Kidney (tissue), 14 donors: ENCODE results near the gene CFAP44. TPM values are rescaled to one million over a fixed set of nuclear protein-coding genes. Genes with fewer than 3 reads are reported as not detected.

Experiments used
- DNase-seq, 5 donors: peaks; one replicate each; pipeline ENCODE4 v3.0.0-alpha.2; 2013 to 2020
- FAIRE-seq: peaks from 2 replicates; lab custom pipeline; 2012; peaks lifted over from hg19 to GRCh38; lab: Jason Lieb, UNC
- H3K27ac ChIP-seq, 2 donors: one replicate each; pipeline ENCODE4 v1.7.0; 2013; ENCODE audit warnings: low read depth in 2 of 2, low read length in 2 of 2, inconsistent platforms in 1 of 2
- H3K27me3 ChIP-seq: one replicate; pipeline ENCODE4 v1.7.1; 2013; ENCODE audit warnings: low read length, inconsistent platforms; ENCODE audit not compliant: control insufficient read depth, insufficient read depth
- H3K36me3 ChIP-seq, 3 donors: one replicate each; pipeline versions ENCODE4 v1.7.0 to v1.7.1; 2013; ENCODE audit warnings: low read length in 3 of 3, control low read depth in 1 of 3, inconsistent platforms in 1 of 3; ENCODE audit not compliant: insufficient read depth in 3 of 3, control insufficient read depth in 2 of 3
- H3K4me1 ChIP-seq, 3 donors: one replicate each; pipeline versions ENCODE4 v1.7.0 to v1.7.1; 2013; ENCODE audit warnings: low read length in 3 of 3, inconsistent platforms in 1 of 3, low read depth in 1 of 3; ENCODE audit not compliant: control insufficient read depth in 2 of 3, insufficient read depth in 2 of 3
- H3K4me3 ChIP-seq, 3 donors: one replicate each; pipeline versions ENCODE4 v1.7.0 to v1.8.1; 2013; ENCODE audit warnings: low read length in 3 of 3, control low read depth in 1 of 3, inconsistent platforms in 1 of 3
- H3K9ac ChIP-seq, 3 donors: one replicate each; pipeline versions ENCODE4 v1.7.0 to v1.7.1; 2013; ENCODE audit warnings: low read length in 3 of 3, control low read depth in 1 of 3, inconsistent platforms in 1 of 3
- H3K9me3 ChIP-seq, 3 donors: one replicate each; pipeline versions ENCODE4 v1.7.0 to v1.7.1; 2013; ENCODE audit warnings: low read length in 3 of 3, control low read depth in 1 of 3, inconsistent platforms in 1 of 3; ENCODE audit not compliant: control insufficient read depth in 2 of 3, insufficient read depth in 1 of 3
- CTCF ChIP-seq: IDR thresholded peaks from 3 replicates; pipeline ENCODE4 v1.5.1; 2012; ENCODE audit warnings: mild to moderate bottlenecking, moderate library complexity, borderline replicate concordance; ENCODE audit not compliant: insufficient read depth; ENCODE audit errors: extremely low read depth
- intact Hi-C: fragments of 100-400 bp; cut with DNase I; formaldehyde crosslinking; loops from one replicate; pipeline ENCODE4 v1.11.1; 2022
- microRNA-seq: library from miRNA; unstranded; fragments of <30 nt; microRNA quantifications from one replicate; pipeline ENCODE4 v1.2.0, GENCODE V29; 2020
- polyA plus RNA-seq: library from polyadenylated mRNA; stranded (reverse); fragments of 350-450 nt; fragmentation: Illumina TruSeq; extraction: RNeasy Lipid Tissue Mini Kit (QIAGEN cat#74804); gene quantifications from one replicate; pipeline ENCODE4 v1.2.3, GENCODE V29; 2014; ENCODE audit warnings: low read depth, low replicate concordance; ENCODE audit not compliant: insufficient read depth
- total RNA-seq: library from RNA; stranded (reverse); fragmentation: NEBNext Ultra II Directional; extraction: Animal tissue kit (Norgen Biotek cat#: 25700); gene quantifications from one replicate; pipeline ENCODE4 v1.2.1, GENCODE V29; 2021
- donor health status: control.
- donor health status: control.
- donor health status: control.
- donor health status: control.
- donor health status: control.
- donor health status: DM: yes; HTN: yes; CAD: no.
- donor health status: Normal renal cell carcinoma (clear cell type).

Gene CFAP44
- total and polyA plus RNA-seq, 2 donors from 2014 or later: 2.8 to 11.0 TPM

GRCh38 chr3:113405180-113405579 is 36.1 kb downstream of the CFAP44 start:
- intact Hi-C loops: no loop called here

GRCh38 chr3:113404637-113405036 is 36.7 kb downstream of the CFAP44 start:
- intact Hi-C loops: no loop called here
- H3K4me1 ChIP-seq: no peaks in the 10 kb centered on the region
- no peak for FAIRE-seq
- H3K9me3 ChIP-seq: no peaks in the 10 kb centered on the region
- no peak overlapping the region for H3K27ac ChIP-seq
- H3K27me3 ChIP-seq: no peaks in the 10 kb centered on the region
- no peak overlapping the region for H3K9ac ChIP-seq
- no peak for DNase-seq
- TF ChIP-seq CTCF: no peak
- H3K36me3 ChIP-seq: peaks cover 0 to 7% (median 5%) of the 10 kb centered on the region in 3 donors
- H3K4me3 ChIP-seq: no peak overlapping the region

More at GRCh38 chr3:113405180-113405579, 36.1 kb downstream of the CFAP44 start:
- no peak overlapping the region for H3K9ac ChIP-seq
- H3K9me3 ChIP-seq: no peaks in the 10 kb centered on the region
- no peak for DNase-seq
- H3K4me1 ChIP-seq: no peaks in the 10 kb centered on the region
- no peak for TF ChIP-seq CTCF
- H3K27me3 ChIP-seq: no peaks in the 10 kb centered on the region
- no peak for FAIRE-seq
- no peak overlapping the region for H3K27ac ChIP-seq
- no peak overlapping the region for H3K4me3 ChIP-seq
- peaks cover 0 to 7% (median 5%) of the 10 kb centered on the region in 3 donors for H3K36me3 ChIP-seq

Small RNAs within 50 kb of the gene (microRNA-seq; reads per million reads assigned to microRNA genes)
- gene MIR8076: not detected

Other genes with a start within 250 kb of the CFAP44 start
- gene BOC, start 229.9 kb downstream of the CFAP44 start, total RNA-seq: 22.2 TPM
- gene BOC, start 229.9 kb downstream of the CFAP44 start, polyA plus RNA-seq: 6.1 TPM
- gene SPICE1, start 73.7 kb upstream of the CFAP44 start, total RNA-seq: 16.7 TPM
- 4.3 TPM for gene SPICE1, start 73.7 kb upstream of the CFAP44 start, polyA plus RNA-seq
- gene SIDT1, start 91.1 kb upstream of the CFAP44 start, total RNA-seq: 4.9 TPM
- 0.92 TPM for gene SIDT1, start 91.1 kb upstream of the CFAP44 start, polyA plus RNA-seq